ENCODE results near the gene IL17REL. TPM values are rescaled to one million over a fixed set of nuclear protein-coding genes. Genes with fewer than 3 reads are reported as not detected.

The IL17REL gene
- total RNA-seq: under 1 TPM in 1 of 6 donors, not detected in 5; 0.06 TPM

- ATAC-seq (ENCODE audit: low FRiP score in 2 of 2): no peak
- H3K27ac ChIP-seq: peak within 1 kb of the TSS in 1 of 4 donors; percentile 56
- WGBS, 2 donors: 66 to 67% methylated on average over 17 to 26 of the region's 29 CpGs
- no peaks in the 10 kb centered on the region for H3K36me3 ChIP-seq
- no peak within 1 kb of the TSS for H3K4me3 ChIP-seq
- peak in 1 of 2 donors; percentile 57 for DNase-seq
- H3K9me3 ChIP-seq: no peaks in the 10 kb centered on the region
- H3K4me1 ChIP-seq: peaks cover 17 to 43% (median 24%) of the 10 kb centered on the region in 4 donors
- TF ChIP-seq POLR2AphosphoS5 (IDR thresholded peaks at IDR 0.05): no peak
- TF ChIP-seq POLR2A (IDR thresholded peaks at IDR 0.05): no peak
- no peak for TF ChIP-seq EP300 (IDR thresholded peaks at IDR 0.05)
- TF ChIP-seq CTCF (IDR thresholded peaks at IDR 0.05): no peak
- H3K27me3 ChIP-seq: peaks cover 10 to 49% (median 34%) of the 10 kb centered on the region in 4 donors
Measured at GRCh38 chr22:50012211-50013181, at the start of gene IL17REL. TSS of gene IL17REL (minus strand) at chr22:50012765. CDS start at chr22:50012646, 119 bp downstream.

- Histone ChIP-seq H3K4me1 (peaks cover 9 to 37% (median 15%) of the 10 kb centered on the region in 4 donors), H3K36me3 (no peaks in the 10 kb centered on the region), H3K27me3 (peaks cover 0 to 11% (median 5%) of the 10 kb centered on the region in 4 donors), H3K27ac (no peak overlapping the region), H3K4me3 (no peak overlapping the region), H3K9me3 (no peaks in the 10 kb centered on the region)
- TF ChIP-seq EP300 (IDR thresholded peaks at IDR 0.05) (no peak), POLR2AphosphoS5 (IDR thresholded peaks at IDR 0.05) (no peak), CTCF (IDR thresholded peaks at IDR 0.05) (no peak), POLR2A (IDR thresholded peaks at IDR 0.05) (no peak)
- DNase-seq (no peak), ATAC-seq (ENCODE audit: low FRiP score in 2 of 2) (no peak)
- 56 to 58% methylated on average over 8 to 14 of the region's 17 CpGs for WGBS, 2 donors
Measured at GRCh38 chr22:50061824-50062355, 49.3 kb upstream of the IL17REL start.

- H3K27ac ChIP-seq: no peak overlapping the region
- DNase-seq (peak; percentile 59 to 72), ATAC-seq (ENCODE audit: low FRiP score in 2 of 2) (peak; percentile 4 to 12)
- no peaks in the 10 kb centered on the region for H3K36me3 ChIP-seq
- H3K9me3 ChIP-seq: no peaks in the 10 kb centered on the region
- H3K4me3 ChIP-seq: no peak overlapping the region
- H3K4me1 ChIP-seq: peaks cover 9 to 37% (median 15%) of the 10 kb centered on the region in 4 donors
- WGBS, 2 donors: 30 to 52% methylated on average over 9 to 24 of the region's 27 CpGs
- TF ChIP-seq POLR2AphosphoS5 (IDR thresholded peaks at IDR 0.05) (no peak), POLR2A (IDR thresholded peaks at IDR 0.05) (no peak), CTCF (IDR thresholded peaks at IDR 0.05) (no peak), EP300 (IDR thresholded peaks at IDR 0.05) (no peak)
- peaks cover 0 to 11% (median 5%) of the 10 kb centered on the region in 4 donors for H3K27me3 ChIP-seq
Measured at GRCh38 chr22:50061141-50061823, 48.7 kb upstream of the IL17REL start.

GRCh38 chr22:50060441-50061140 is 48.0 kb upstream of the IL17REL start:
- no peaks in the 10 kb centered on the region for H3K9me3 ChIP-seq
- peaks cover 9 to 37% (median 15%) of the 10 kb centered on the region in 4 donors for H3K4me1 ChIP-seq
- peak; percentile 26 to 45 for ATAC-seq (ENCODE audit: low FRiP score in 2 of 2)
- no peaks in the 10 kb centered on the region for H3K36me3 ChIP-seq
- DNase-seq: peak; percentile 40 to 83
- peaks cover 0 to 11% (median 5%) of the 10 kb centered on the region in 4 donors for H3K27me3 ChIP-seq
- H3K27ac ChIP-seq: no peak overlapping the region
- H3K4me3 ChIP-seq: no peak overlapping the region
- WGBS, 2 donors: 66 to 77% methylated on average over 11 to 24 of the region's 28 CpGs
- TF ChIP-seq POLR2A (IDR thresholded peaks at IDR 0.05) (no peak), CTCF (IDR thresholded peaks at IDR 0.05) (no peak), POLR2AphosphoS5 (IDR thresholded peaks at IDR 0.05) (no peak), EP300 (IDR thresholded peaks at IDR 0.05) (no peak)
